Mesendoderm (in vitro differentiated cells): Measurements from ENCODE around the gene PCDH18.
"Not testable (repeated sequence)": the region's sequence is repeated elsewhere in the genome, so short reads cannot be mapped to it uniquely, and the experiment has no call there.

Experiments
- DNase-seq: peaks from one replicate; pipeline ENCODE4 v3.0.0; 2013
- H2AK5ac ChIP-seq: 2 replicates; pipeline ENCODE4 v1.6.1; 2013; ENCODE audit warnings: low read length, inconsistent platforms
- H2BK120ac ChIP-seq: 2 replicates; pipeline ENCODE4 v1.6.1; 2013; ENCODE audit warnings: low read depth, mild to moderate bottlenecking, low read length, moderate library complexity, mixed read lengths
- H2BK15ac ChIP-seq: replicated peaks from 2 replicates; pipeline ENCODE4 v1.6.1; 2013; ENCODE audit warnings: low read depth, mild to moderate bottlenecking, moderate library complexity
- H2BK5ac ChIP-seq: 2 replicates; pipeline ENCODE4 v1.6.1; 2013; ENCODE audit warnings: low read length, inconsistent platforms
- H3K18ac ChIP-seq: 2 replicates; pipeline ENCODE4 v1.6.1; 2013; ENCODE audit warnings: mild to moderate bottlenecking, low read length, mixed read lengths
- H3K23ac ChIP-seq: one replicate; pipeline ENCODE4 v1.6.1; 2013; ENCODE audit warnings: low read length
- H3K27ac ChIP-seq: 2 replicates; pipeline ENCODE4 v1.5.1; 2013; ENCODE audit warnings: low read depth, mild to moderate bottlenecking, inconsistent platforms, low read length, moderate library complexity
- H3K27me3 ChIP-seq: 2 replicates; pipeline ENCODE4 v1.6.1; 2013; ENCODE audit warnings: low read length, control low read depth, mild to moderate bottlenecking, inconsistent platforms; ENCODE audit not compliant: insufficient read depth, poor library complexity
- H3K36me3 ChIP-seq: 2 replicates; pipeline ENCODE4 v1.6.1; 2013; ENCODE audit warnings: low read length, inconsistent platforms; ENCODE audit not compliant: control insufficient read depth, insufficient read depth
- H3K4ac ChIP-seq: one replicate; pipeline ENCODE4 v1.6.1; 2013; ENCODE audit warnings: low read depth, mild to moderate bottlenecking, low read length, moderate library complexity
- H3K4me1 ChIP-seq: 2 replicates; pipeline ENCODE4 v1.6.1; 2013; ENCODE audit warnings: low read depth, low read length, inconsistent platforms; ENCODE audit not compliant: control insufficient read depth
- H3K4me2 ChIP-seq: 2 replicates; pipeline ENCODE4 v1.6.1; 2013; ENCODE audit warnings: low read length
- H3K4me3 ChIP-seq: 2 replicates; pipeline ENCODE4 v1.5.1; 2013; ENCODE audit warnings: mild to moderate bottlenecking, low read length
- H3K56ac ChIP-seq: one replicate; pipeline ENCODE4 v1.6.1; 2013; ENCODE audit warnings: low read length
- H3K79me1 ChIP-seq: 2 replicates; pipeline ENCODE4 v1.6.1; 2013; ENCODE audit warnings: low read length, inconsistent platforms
- H3K79me2 ChIP-seq: 2 replicates; pipeline ENCODE4 v1.6.1; 2013; ENCODE audit warnings: mild to moderate bottlenecking, low read length; ENCODE audit not compliant: control insufficient read depth, insufficient read depth
- H3K9ac ChIP-seq: 2 replicates; pipeline ENCODE4 v1.6.1; 2013; ENCODE audit warnings: low read length, inconsistent platforms
- H4K5ac ChIP-seq: one replicate; pipeline ENCODE4 v1.6.1; 2013; ENCODE audit warnings: low read length
- H4K8ac ChIP-seq: one replicate; pipeline ENCODE4 v1.6.1; 2013; ENCODE audit warnings: low read depth, mild to moderate bottlenecking, control low read depth, low read length, moderate library complexity
- WGBS: extraction: QIAGEN DNeasy Blood & Tissue Kit; methylation state at CpG from one replicate; pipeline ENCODE4 v1.1.7; 2013; ENCODE audit warnings: low lambda C conversion rate, missing lambda C conversion rate; ENCODE audit not compliant: insufficient coverage; ENCODE audit errors: extremely low coverage; 5-methylcytosine and 5-hydroxymethylcytosine counted together

PCDH18 gene

GRCh38 chr4:137495578-137495977, 36.7 kb downstream of the PCDH18 start:
- Histone ChIP-seq H3K56ac (no peak overlapping the region), H3K36me3 (no peaks in the 10 kb centered on the region), H4K8ac (no peak overlapping the region), H3K18ac (no peak overlapping the region), H3K9ac (no peak overlapping the region), H3K4ac (no peak overlapping the region), H2AK5ac (no peak overlapping the region), H3K4me1 (peaks cover 2% of the 10 kb centered on the region), H3K79me1 (no peaks in the 10 kb centered on the region), H3K4me3 (no peak overlapping the region), H3K27ac (no peak overlapping the region), H3K79me2 (no peaks in the 10 kb centered on the region), H3K27me3 (no peaks in the 10 kb centered on the region), H4K5ac (no peak overlapping the region), H2BK5ac (peak overlapping the region; percentile 1), H2BK120ac (no peak overlapping the region), H3K23ac (no peak overlapping the region), H2BK15ac (no peak overlapping the region), H3K4me2 (no peak overlapping the region)
- no CpG with 5 or more reads among the region's 2 CpGs for WGBS
- no peak for DNase-seq

- not testable (repeated sequence) for H2BK120ac ChIP-seq, H3K27ac ChIP-seq, H2AK5ac ChIP-seq, H2BK15ac ChIP-seq, H3K4me2 ChIP-seq, H3K79me1 ChIP-seq, DNase-seq, H3K27me3 ChIP-seq, H3K4me3 ChIP-seq, H3K79me2 ChIP-seq, H3K4ac ChIP-seq, H3K18ac ChIP-seq, H3K23ac ChIP-seq, H2BK5ac ChIP-seq, H3K4me1 ChIP-seq, H4K8ac ChIP-seq, H3K36me3 ChIP-seq, H3K56ac ChIP-seq, H4K5ac ChIP-seq, H3K9ac ChIP-seq
- WGBS, result no CpG with 5 or more reads among the region's 11 CpGs
Observed at GRCh38 chr4:137483313-137483959, 48.9 kb downstream of the PCDH18 start.

- not testable (repeated sequence) for H2BK15ac ChIP-seq, H2BK5ac ChIP-seq, H3K79me2 ChIP-seq, H3K27me3 ChIP-seq, H3K9ac ChIP-seq, H3K4me2 ChIP-seq, H3K4ac ChIP-seq, H3K23ac ChIP-seq, H3K27ac ChIP-seq, H3K36me3 ChIP-seq, H4K8ac ChIP-seq, H3K56ac ChIP-seq, H3K4me3 ChIP-seq, H3K18ac ChIP-seq, H4K5ac ChIP-seq, H2AK5ac ChIP-seq, H2BK120ac ChIP-seq, H3K4me1 ChIP-seq, H3K79me1 ChIP-seq, DNase-seq
- no CpG with 5 or more reads among the region's 5 CpGs for WGBS
Observed at GRCh38 chr4:137479657-137480056, 52.6 kb downstream of the PCDH18 start.

- WGBS, result no CpG with 5 or more reads among the region's 4 CpGs
- Histone ChIP-seq H2BK5ac (no peak overlapping the region), H3K4ac (no peak overlapping the region), H3K4me1 (no peaks in the 10 kb centered on the region), H3K23ac (no peak overlapping the region), H3K9ac (no peak overlapping the region), H3K27me3 (no peaks in the 10 kb centered on the region), H2BK15ac (no peak overlapping the region), H2BK120ac (no peak overlapping the region), H3K79me2 (no peaks in the 10 kb centered on the region), H4K8ac (no peak overlapping the region), H3K4me3 (no peak overlapping the region), H3K4me2 (no peak overlapping the region), H3K27ac (no peak overlapping the region), H3K79me1 (no peaks in the 10 kb centered on the region), H3K18ac (peak overlapping the region; percentile 60), H3K36me3 (no peaks in the 10 kb centered on the region), H4K5ac (no peak overlapping the region), H3K56ac (no peak overlapping the region), H2AK5ac (no peak overlapping the region)
- no peak for DNase-seq
Observed at GRCh38 chr4:137476345-137476744, 55.9 kb downstream of the PCDH18 start.

- Histone ChIP-seq H3K27me3 (no peaks in the 10 kb centered on the region), H2BK5ac (no peak overlapping the region), H3K4me2 (no peak overlapping the region), H3K18ac (no peak overlapping the region), H3K79me2 (no peaks in the 10 kb centered on the region), H3K36me3 (no peaks in the 10 kb centered on the region), H2BK120ac (no peak overlapping the region), H3K4me3 (no peak overlapping the region), H3K4ac (no peak overlapping the region), H4K8ac (no peak overlapping the region), H3K9ac (no peak overlapping the region), H2AK5ac (no peak overlapping the region), H3K27ac (no peak overlapping the region), H3K56ac (no peak overlapping the region), H3K4me1 (no peaks in the 10 kb centered on the region), H4K5ac (no peak overlapping the region), H3K23ac (no peak overlapping the region), H3K79me1 (no peaks in the 10 kb centered on the region), H2BK15ac (no peak overlapping the region)
- no CpG with 5 or more reads among the region's 1 CpG for WGBS
- no peak for DNase-seq
Observed at GRCh38 chr4:137474711-137475301, 57.5 kb downstream of the PCDH18 start.

- H3K18ac ChIP-seq, result no peak overlapping the region
- no peak overlapping the region for H3K9ac ChIP-seq
- DNase-seq, result no peak
Observed at GRCh38 chr4:137471895-137472294, 60.4 kb downstream of the PCDH18 start.

More at GRCh38 chr4:137471895-137472294, 60.4 kb downstream of the PCDH18 start:
- Histone ChIP-seq H2BK5ac (no peak overlapping the region), H2BK120ac (no peak overlapping the region), H3K4me1 (no peaks in the 10 kb centered on the region), H4K5ac (no peak overlapping the region), H3K4ac (no peak overlapping the region), H3K56ac (no peak overlapping the region), H2AK5ac (no peak overlapping the region), H3K36me3 (no peaks in the 10 kb centered on the region), H3K79me2 (no peaks in the 10 kb centered on the region), H3K4me3 (no peak overlapping the region), H3K27ac (no peak overlapping the region), H3K79me1 (no peaks in the 10 kb centered on the region), H3K4me2 (no peak overlapping the region), H2BK15ac (no peak overlapping the region), H3K27me3 (no peaks in the 10 kb centered on the region), H3K23ac (no peak overlapping the region), H4K8ac (no peak overlapping the region)
- no CpG with 5 or more reads among the region's 2 CpGs for WGBS
